NT2/D1 (cell line): ENCODE data around the gene VSTM1.

Experiments used
- SUZ12 ChIP-seq: IDR thresholded peaks from 2 replicates; pipeline ENCODE4 v1.6.1; 2011; ENCODE audit not compliant: insufficient read length, insufficient read depth; ENCODE audit errors: extremely low read depth
- YY1 ChIP-seq: IDR thresholded peaks from 2 replicates; pipeline ENCODE4 v1.6.1; 2011; ENCODE audit not compliant: insufficient read length, insufficient read depth
- ZNF274 ChIP-seq: IDR thresholded peaks from 2 replicates; pipeline ENCODE4 v1.6.1; 2011; ENCODE audit warnings: mild to moderate bottlenecking, low read depth, low read length

DNA sequence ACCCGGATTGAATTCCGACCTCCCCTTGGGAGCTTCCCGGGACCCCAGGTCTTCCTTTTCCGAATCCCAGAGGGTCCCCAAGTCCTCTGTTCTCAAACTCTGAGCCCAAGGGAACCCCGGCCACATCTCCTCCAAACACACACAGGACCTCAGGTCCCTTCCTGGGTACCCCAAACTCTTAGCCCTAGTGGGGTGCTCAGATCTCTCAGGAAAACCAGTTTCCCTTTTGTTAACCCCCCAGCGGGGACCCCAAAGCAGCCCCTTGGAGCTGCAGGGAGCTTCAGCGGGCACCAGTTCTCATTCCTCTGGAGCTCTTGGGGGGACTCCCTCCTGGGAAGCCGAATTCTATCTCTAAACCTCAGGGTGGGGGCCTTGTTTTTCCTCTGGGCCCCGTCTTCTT, 71.5 kb downstream of the VSTM1 start:
- no peak for TF ChIP-seq SUZ12
- TF ChIP-seq YY1, result no peak
- no peak for TF ChIP-seq ZNF274
